Hepatocyte (in vitro differentiated cells): Measurements from ENCODE around the gene MBTPS1. TPM values are rescaled to one million over a fixed set of nuclear protein-coding genes. Genes with fewer than 3 reads are reported as not detected.

Experiments
- DNase-seq: peaks from one replicate; pipeline ENCODE4 v3.0.0-alpha.2; 2016; ENCODE audit warnings: low spot score
- H2AFZ ChIP-seq: fragments of 200-600 bp; sonication (generic); 2 replicates; pipeline ENCODE4 v1.6.0; 2016; ENCODE audit warnings: antibody characterized with exemption, mild to moderate bottlenecking
- H3K27ac ChIP-seq: fragments of 200-600 bp; sonication (generic); 2 replicates; pipeline ENCODE4 v1.5.1; 2016; ENCODE audit warnings: mild to moderate bottlenecking
- H3K27me3 ChIP-seq: fragments of 200-600 bp; sonication (generic); 2 replicates; pipeline ENCODE4 v1.6.1; 2016
- H3K36me3 ChIP-seq: fragments of 200-600 bp; sonication (generic); replicated peaks from 2 replicates; pipeline ENCODE4 v1.5.1; 2016; ENCODE audit warnings: low read depth; ENCODE audit not compliant: insufficient read depth
- H3K4me1 ChIP-seq: fragments of 200-600 bp; sonication (generic); 2 replicates; pipeline ENCODE4 v1.5.1; 2016; ENCODE audit warnings: mild to moderate bottlenecking, moderate library complexity; ENCODE audit not compliant: insufficient read depth
- H3K4me2 ChIP-seq: fragments of 200-600 bp; sonication (generic); 2 replicates; pipeline ENCODE4 v1.6.0; 2016
- H3K4me3 ChIP-seq: fragments of 200-600 bp; sonication (generic); 2 replicates; pipeline ENCODE4 v1.5.1; 2016; ENCODE audit warnings: mild to moderate bottlenecking
- H3K79me2 ChIP-seq: fragments of 200-600 bp; sonication (generic); 2 replicates; pipeline ENCODE4 v1.6.0; 2017; ENCODE audit warnings: mild to moderate bottlenecking
- H3K9me2 ChIP-seq: fragments of 200-600 bp; sonication (generic); replicated peaks from 2 replicates; pipeline ENCODE4 v1.6.0; 2017; ENCODE audit warnings: mild to moderate bottlenecking; ENCODE audit not compliant: insufficient read depth
- H3K9me3 ChIP-seq: fragments of 200-600 bp; sonication (generic); 2 replicates; pipeline ENCODE4 v1.5.1; 2016; ENCODE audit warnings: low read depth, mild to moderate bottlenecking
- H4K20me1 ChIP-seq: fragments of 200-600 bp; sonication (generic); 2 replicates; pipeline ENCODE4 v1.6.0; 2016; ENCODE audit warnings: mild to moderate bottlenecking; ENCODE audit not compliant: insufficient read depth, poor library complexity, severe bottlenecking
- CTCF ChIP-seq: fragments of 200-600 bp; sonication (generic); IDR thresholded peaks from 2 replicates; pipeline ENCODE4 v1.5.1; 2016; ENCODE audit warnings: antibody characterized with exemption, mild to moderate bottlenecking; ENCODE audit not compliant: poor library complexity
- EZH2 ChIP-seq: fragments of 200-600 bp; sonication (generic); IDR thresholded peaks from 2 replicates; pipeline ENCODE4 v1.6.1; 2016; ENCODE audit warnings: antibody characterized with exemption, mild to moderate bottlenecking, borderline replicate concordance
- EZH2phosphoT487 ChIP-seq: fragments of 200-600 bp; sonication (generic); IDR thresholded peaks from one replicate; pipeline ENCODE4 v1.6.1; 2018; ENCODE audit warnings: antibody characterized with exemption, mild to moderate bottlenecking, low read depth, moderate library complexity; ENCODE audit not compliant: unreplicated experiment, severe bottlenecking
- whole genome bisulfite sequencing: methylation state at CpG from one replicate; pipeline ENCODE4 v1.1.6; 2016; ENCODE audit warnings: low lambda C conversion rate; ENCODE audit errors: missing lambda C conversion rate; 5-methylcytosine and 5-hydroxymethylcytosine counted together
- polyA plus RNA-seq: library from polyadenylated mRNA; unstranded; fragments of >200 nt; fragmentation: Nextera tagmentation; extraction: Ambion mirVana; gene quantifications from 2 replicates; pipeline ENCODE4 v1.2.1, GENCODE V29; 2016
- total RNA-seq: library from RNA; depleted of rRNA; stranded (reverse); fragments of >200 nt; gene quantifications from 2 replicates; pipeline ENCODE4 v1.2.3, GENCODE V29; 2014

Gene MBTPS1
- total and polyA plus RNA-seq, 2 experiments from 2014 or later: 65.9 to 76.8 TPM

DNA sequence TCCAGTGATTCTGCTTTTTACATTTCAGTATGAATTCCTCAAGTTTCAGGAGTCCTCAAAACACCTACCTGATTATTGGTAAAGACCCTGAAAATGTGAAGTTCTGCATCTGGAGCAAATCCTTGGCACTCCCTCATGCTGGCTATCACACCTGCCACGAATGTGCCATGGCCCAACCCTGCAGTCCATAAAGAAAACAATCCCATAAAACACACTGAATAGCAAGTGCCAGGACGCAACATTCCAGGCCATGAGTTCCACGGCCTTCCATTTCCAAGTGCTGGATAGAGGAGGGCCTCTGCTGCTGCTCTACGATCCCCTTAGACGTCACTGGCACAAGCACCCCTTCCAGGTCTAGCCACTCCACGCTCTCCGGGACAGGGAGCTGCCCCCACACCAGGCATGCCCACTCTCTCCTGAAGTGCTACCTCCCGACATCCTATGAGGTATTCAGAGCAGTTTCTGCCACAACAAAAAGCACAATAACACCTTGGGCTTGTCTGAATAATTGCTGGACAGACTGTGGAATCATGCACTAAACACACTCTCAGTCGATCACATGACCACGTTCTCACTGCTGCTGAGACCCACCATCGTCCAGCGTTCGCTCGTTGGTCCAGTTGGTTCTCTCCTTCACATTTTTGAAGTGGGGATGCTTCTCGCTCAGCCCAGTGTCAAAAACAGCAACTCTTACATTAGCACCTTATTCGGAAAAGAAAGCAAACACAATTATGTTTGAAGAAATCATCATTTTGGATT, 23.4 kb downstream of the MBTPS1 start:
- H3K4me2 ChIP-seq: no peak overlapping the region
- H3K4me1 ChIP-seq: peaks cover 6% of the 10 kb centered on the region
- H3K27me3 ChIP-seq: no peaks in the 10 kb centered on the region
- H2AFZ ChIP-seq: no peak overlapping the region
- no peaks in the 10 kb centered on the region for H3K9me3 ChIP-seq
- no peaks in the 10 kb centered on the region for H4K20me1 ChIP-seq
- no peak overlapping the region for H3K4me3 ChIP-seq
- no peak overlapping the region for H3K27ac ChIP-seq
- TF ChIP-seq EZH2phosphoT487 (no peak), EZH2 (no peak), CTCF (no peak)
- H3K36me3 ChIP-seq: no peaks in the 10 kb centered on the region
- no peaks in the 10 kb centered on the region for H3K9me2 ChIP-seq
- H3K79me2 ChIP-seq: peaks cover 18% of the 10 kb centered on the region
- 91% methylated on average over 16 of the region's 16 CpGs for WGBS
- no peak for DNase-seq

- WGBS: 96% methylated on average over 10 of the region's 10 CpGs
- H3K4me3 ChIP-seq: no peak overlapping the region
Measured at GRCh38 chr16:84091460-84091859, 25.3 kb downstream of the MBTPS1 start.

DNA sequence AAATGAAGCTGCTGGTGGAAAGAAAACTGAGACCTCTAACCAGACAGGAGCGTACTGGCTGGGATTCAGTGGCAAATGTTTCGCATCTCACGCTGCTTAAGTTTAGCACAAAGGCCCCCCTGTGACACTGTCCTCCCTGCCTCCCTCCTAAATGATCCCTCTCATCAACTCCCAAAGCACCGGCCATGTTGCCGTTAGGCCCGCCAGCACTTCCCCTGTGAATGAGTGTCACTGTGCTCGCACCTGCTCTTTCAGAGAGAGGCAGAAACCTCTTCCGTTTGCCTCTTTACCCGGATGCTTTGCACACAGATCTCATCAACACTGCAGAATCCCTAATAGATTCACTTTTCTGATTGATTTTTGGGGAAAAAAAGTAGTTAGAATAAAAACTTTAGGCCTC, 26.5 kb downstream of the MBTPS1 start:
- H4K20me1 ChIP-seq: no peaks in the 10 kb centered on the region
- no peak for DNase-seq
- H3K4me2 ChIP-seq: no peak overlapping the region
- H3K27me3 ChIP-seq: no peaks in the 10 kb centered on the region
- no peak overlapping the region for H3K4me3 ChIP-seq
- TF ChIP-seq EZH2phosphoT487 (no peak), CTCF (no peak), EZH2 (no peak)
- H3K79me2 ChIP-seq: peaks cover 9% of the 10 kb centered on the region
- no peaks in the 10 kb centered on the region for H3K9me3 ChIP-seq
- H2AFZ ChIP-seq: no peak overlapping the region
- no peaks in the 10 kb centered on the region for H3K9me2 ChIP-seq
- no peak overlapping the region for H3K27ac ChIP-seq
- no peaks in the 10 kb centered on the region for H3K4me1 ChIP-seq
- 96% methylated on average over 9 of the region's 9 CpGs for WGBS
- no peaks in the 10 kb centered on the region for H3K36me3 ChIP-seq

More at GRCh38 chr16:84091460-84091859, 25.3 kb downstream of the MBTPS1 start:
- Histone ChIP-seq H3K9me3 (no peaks in the 10 kb centered on the region), H3K79me2 (peaks cover 12% of the 10 kb centered on the region), H4K20me1 (no peaks in the 10 kb centered on the region), H3K36me3 (no peaks in the 10 kb centered on the region), H2AFZ (no peak overlapping the region), H3K4me1 (peaks cover 6% of the 10 kb centered on the region), H3K27ac (no peak overlapping the region), H3K27me3 (no peaks in the 10 kb centered on the region), H3K9me2 (no peaks in the 10 kb centered on the region), H3K4me2 (no peak overlapping the region)
- TF ChIP-seq EZH2 (no peak), CTCF (no peak), EZH2phosphoT487 (no peak)
- no peak for DNase-seq
